GM10248 (cell line): ENCODE measurements around the gene OR7A10.

Experiments
- CTCF ChIA-PET: fragments of 300-600 bp; sonication (Branson Sonifier 250); formaldehyde crosslinking; extraction: SDS; loops from one replicate; lab custom pipeline; 2021; ENCODE audit warnings: antibody characterized with exemption; lab: Yijun Ruan, JAX
- POLR2A ChIA-PET: fragments of 350-650 bp; sonication (Branson Sonifier 250); formaldehyde crosslinking; extraction: SDS; loops from one replicate; lab custom pipeline; 2020; ENCODE audit warnings: antibody characterized with exemption; lab: Yijun Ruan, JAX
- DNase-seq: peaks from one replicate; pipeline ENCODE4 v3.0.0; 2012; ENCODE audit errors: extremely low spot score
- TF ChIP-seq, protein P1 (sequence below): IDR thresholded peaks from 2 replicates; pipeline ENCODE4 v1.5.1; 2012; ENCODE audit warnings: mild to moderate bottlenecking, low read depth; ENCODE audit errors: extremely low read depth, missing control alignments, control extremely low read depth

Gene OR7A10

DNA sequence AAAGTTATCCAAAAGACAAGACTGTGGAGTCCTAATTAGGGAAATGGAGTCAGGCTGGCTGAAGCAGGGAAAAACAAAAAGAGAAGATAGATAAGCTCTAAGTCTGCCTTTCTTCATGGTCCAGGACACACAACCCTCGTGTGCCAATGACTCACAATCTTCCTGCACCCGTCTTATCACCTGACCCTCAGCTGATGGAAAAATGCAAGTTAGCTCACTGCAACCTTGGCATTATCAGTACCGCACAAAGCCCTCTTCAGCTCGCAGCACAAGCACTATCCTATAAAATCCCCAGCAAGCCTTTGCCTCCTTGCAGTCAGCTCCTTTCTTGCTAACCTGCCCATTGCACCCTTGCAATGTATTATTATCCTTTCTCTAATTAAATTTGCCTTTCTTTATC, 18.0 kb downstream of the OR7A10 start:
- ChIA-PET POLR2A (no interaction called here), CTCF (interaction anchor here (1.2 to 1.5 kb wide), 4 partner anchors 9 to 28 kb away, joined by 4 to 5 read pairs (median 5); no protein-coding TSS in a partner anchor)
- TF ChIP-seq, protein P1, sequence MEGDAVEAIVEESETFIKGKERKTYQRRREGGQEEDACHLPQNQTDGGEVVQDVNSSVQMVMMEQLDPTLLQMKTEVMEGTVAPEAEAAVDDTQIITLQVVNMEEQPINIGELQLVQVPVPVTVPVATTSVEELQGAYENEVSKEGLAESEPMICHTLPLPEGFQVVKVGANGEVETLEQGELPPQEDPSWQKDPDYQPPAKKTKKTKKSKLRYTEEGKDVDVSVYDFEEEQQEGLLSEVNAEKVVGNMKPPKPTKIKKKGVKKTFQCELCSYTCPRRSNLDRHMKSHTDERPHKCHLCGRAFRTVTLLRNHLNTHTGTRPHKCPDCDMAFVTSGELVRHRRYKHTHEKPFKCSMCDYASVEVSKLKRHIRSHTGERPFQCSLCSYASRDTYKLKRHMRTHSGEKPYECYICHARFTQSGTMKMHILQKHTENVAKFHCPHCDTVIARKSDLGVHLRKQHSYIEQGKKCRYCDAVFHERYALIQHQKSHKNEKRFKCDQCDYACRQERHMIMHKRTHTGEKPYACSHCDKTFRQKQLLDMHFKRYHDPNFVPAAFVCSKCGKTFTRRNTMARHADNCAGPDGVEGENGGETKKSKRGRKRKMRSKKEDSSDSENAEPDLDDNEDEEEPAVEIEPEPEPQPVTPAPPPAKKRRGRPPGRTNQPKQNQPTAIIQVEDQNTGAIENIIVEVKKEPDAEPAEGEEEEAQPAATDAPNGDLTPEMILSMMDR = no peak
- no peak for DNase-seq

DNA sequence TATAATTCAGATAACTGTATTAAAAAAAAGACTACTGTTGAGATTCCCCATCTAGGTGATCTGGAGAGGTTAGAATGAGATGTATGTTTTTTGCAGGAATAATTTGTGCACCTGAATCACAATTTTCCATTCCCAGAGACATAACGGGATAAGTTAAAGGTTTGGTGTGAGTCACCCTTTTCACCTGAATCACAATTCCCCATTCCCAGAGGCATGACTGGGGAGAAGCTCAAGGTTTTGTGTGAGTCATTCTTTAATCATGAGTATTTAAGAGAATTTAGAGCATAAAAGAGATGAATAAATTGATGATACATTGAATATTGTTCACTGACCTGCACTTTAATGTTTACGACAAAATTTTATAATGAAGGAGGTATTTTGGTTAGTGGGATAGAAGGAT, 22.7 kb downstream of the OR7A10 start:
- POLR2A ChIA-PET = no interaction called here
- TF ChIP-seq, protein P1 = no peak
- CTCF ChIA-PET = no interaction called here
- DNase-seq = no peak

DNA sequence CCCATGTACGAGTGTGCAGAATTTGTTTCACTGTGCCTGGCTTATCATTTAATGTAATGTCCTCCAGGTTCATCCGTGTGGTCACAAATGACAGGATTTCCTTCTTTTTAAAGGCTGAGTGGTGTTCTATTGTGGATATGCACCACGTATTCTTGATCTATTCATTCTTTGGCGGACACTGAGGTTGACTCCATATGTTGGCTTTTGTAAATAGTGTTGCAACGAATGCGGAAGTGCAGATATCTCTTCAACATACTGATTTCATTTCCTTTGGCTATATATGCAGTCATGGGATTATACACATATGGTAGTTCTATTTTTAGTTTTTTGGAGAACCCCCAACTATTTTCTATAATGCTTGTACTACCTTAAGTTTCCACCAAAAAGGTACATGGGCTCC, 26.8 kb downstream of the OR7A10 start:
- ChIA-PET POLR2A (no interaction called here), CTCF (no interaction called here)
- TF ChIP-seq, protein P1 = no peak
- DNase-seq = no peak

DNA sequence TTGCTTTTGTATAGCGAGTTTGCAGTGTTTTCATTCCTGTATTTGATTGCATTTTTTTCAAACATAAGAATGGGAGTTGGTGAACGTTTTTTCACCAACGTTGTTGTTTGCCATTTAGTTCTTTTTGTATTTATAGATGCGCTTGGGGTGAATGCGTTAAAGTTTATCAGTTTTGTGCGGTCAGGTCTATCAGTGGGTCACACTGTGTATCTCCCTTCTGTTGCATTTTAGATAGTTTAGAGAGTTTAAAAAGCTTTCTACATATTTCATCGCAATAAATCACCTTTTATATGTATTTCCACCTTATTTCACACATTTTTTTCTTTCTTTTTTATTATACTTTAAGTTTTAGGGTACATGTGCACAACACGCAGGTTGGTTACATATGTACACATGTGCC, 30.1 kb downstream of the OR7A10 start:
- ChIA-PET POLR2A (no interaction called here), CTCF (no interaction called here)
- DNase-seq = no peak
- TF ChIP-seq, protein P1 = no peak

DNA sequence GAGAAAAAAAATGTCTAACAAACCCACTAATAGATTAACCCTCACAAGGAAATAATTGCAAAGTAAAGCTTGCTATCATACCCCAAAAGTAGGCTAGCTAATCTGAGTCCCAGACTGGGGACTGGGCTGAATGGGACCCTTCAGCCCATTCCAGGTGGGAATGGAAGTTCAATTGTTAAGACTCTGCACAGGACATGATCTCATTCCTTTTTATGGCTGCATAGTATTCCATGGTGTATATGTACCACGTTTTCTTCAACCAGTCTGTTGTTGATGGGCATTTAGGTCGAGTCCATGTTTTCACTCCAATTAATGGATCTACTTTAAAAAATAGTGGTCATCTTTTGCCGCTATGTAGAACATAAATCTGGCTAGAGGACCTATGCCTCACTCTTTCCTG, 31.7 kb downstream of the OR7A10 start:
- TF ChIP-seq, protein P1 = no peak
- no peak for DNase-seq
- POLR2A ChIA-PET = no interaction called here
- CTCF ChIA-PET = no interaction called here

DNA sequence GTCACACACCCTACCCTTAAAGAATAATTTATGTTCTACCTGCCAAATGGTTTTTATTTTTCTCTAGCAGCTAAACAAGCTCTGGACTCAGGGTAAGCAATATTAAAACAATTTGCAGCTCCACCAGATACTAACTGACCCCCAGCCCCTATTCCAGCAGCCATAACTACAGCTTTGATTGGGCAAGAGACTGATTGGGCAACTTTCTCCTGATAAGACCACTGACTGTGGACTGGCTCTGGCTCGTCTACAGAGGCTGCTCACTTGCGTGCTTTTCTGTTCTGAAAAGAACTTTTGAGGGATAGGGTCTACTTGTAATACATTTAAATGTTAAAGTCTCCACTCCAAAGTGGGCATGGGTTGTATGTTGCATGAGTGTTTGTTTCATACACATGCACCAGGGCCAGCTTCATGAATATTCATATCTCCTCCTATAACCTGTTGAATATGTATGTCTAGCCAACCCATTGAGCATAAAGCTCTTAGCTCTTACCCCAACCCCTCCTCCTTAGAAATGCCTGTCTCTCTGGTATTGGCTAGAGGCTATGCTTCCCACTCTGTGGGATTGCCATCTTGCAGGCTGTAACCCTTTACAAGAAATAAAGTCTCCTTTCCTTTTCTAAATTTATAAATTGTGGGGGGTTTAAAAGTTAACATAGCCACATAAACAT, 33.6 kb downstream of the OR7A10 start:
- DNase-seq = no peak
- TF ChIP-seq, protein P1 = no peak
- POLR2A ChIA-PET = no interaction called here
- CTCF ChIA-PET = no interaction called here
